Measurements from ENCODE around the gene SF3B6.

The SF3B6 gene

GRCh38 chr2:24018241-24018640, 57.9 kb downstream of the SF3B6 start:
- DNase-seq, result no peak

GRCh38 chr2:24017711-24018110, 58.4 kb downstream of the SF3B6 start:
- no peak for DNase-seq
